Dendritic cell treated with granulocyte-macrophage colony-stimulating factor and Interleukin-4, amounts not matched to agents 40 ng/mL and 50 ng/mL, for 4 days (primary cell): ENCODE measurements around the gene TOR4A.
"Not testable (repeated sequence)": the region's sequence is repeated elsewhere in the genome, so short reads cannot be mapped to it uniquely, and the experiment has no call there.

Experiments
- H3K27ac Mint-ChIP-seq: one replicate; pipeline ENCODE4 v1.8.0; 2022; ENCODE audit warnings: mild to moderate bottlenecking, mixed read lengths
- H3K27me3 Mint-ChIP-seq: one replicate; pipeline ENCODE4 v1.8.0; 2022; ENCODE audit warnings: mild to moderate bottlenecking, mixed read lengths
- H3K36me3 Mint-ChIP-seq: one replicate; pipeline ENCODE4 v1.8.0; 2022; ENCODE audit warnings: low read depth, mixed read lengths
- H3K4me1 Mint-ChIP-seq: one replicate; pipeline ENCODE4 v1.8.0; 2022; ENCODE audit warnings: low read depth, mixed read lengths
- H3K4me3 Mint-ChIP-seq: one replicate; pipeline ENCODE4 v1.8.0; 2022; ENCODE audit warnings: mild to moderate bottlenecking, moderate library complexity, mixed read lengths
- H3K9me3 Mint-ChIP-seq: one replicate; pipeline ENCODE4 v1.8.0; 2022; ENCODE audit warnings: mixed read lengths
- intact Hi-C: fragments of 100-400 bp; cut with micrococcal nuclease; formaldehyde crosslinking; loops from one replicate; pipeline ENCODE4 v1.15.0; 2022

TOR4A gene

GRCh38 chr9:137320555-137321384 lies 43.2 kb downstream of the TOR4A start:
- intact Hi-C loops: no loop called here
- Mint-ChIP-seq H3K36me3 (no peaks in the 10 kb centered on the region), H3K27ac (peak overlapping the region; percentile 8), H3K27me3 (peaks cover 46% of the 10 kb centered on the region), H3K9me3 (no peaks in the 10 kb centered on the region), H3K4me3 (peak overlapping the region; percentile 40), H3K4me1 (peaks cover 15% of the 10 kb centered on the region)

- Mint-ChIP-seq H3K27me3 (peaks cover 41% of the 10 kb centered on the region), H3K4me3 (no peak overlapping the region), H3K9me3 (no peaks in the 10 kb centered on the region), H3K4me1 (peaks cover 20% of the 10 kb centered on the region), H3K36me3 (no peaks in the 10 kb centered on the region), H3K27ac (no peak overlapping the region)
- intact Hi-C loops: no loop called here
These were observed 44.3 kb downstream of the TOR4A start for GRCh38 chr9:137321726-137322361.

GRCh38 chr9:137323531-137324331 lies 46.2 kb downstream of the TOR4A start:
- Mint-ChIP-seq H3K27me3 (peaks cover 27% of the 10 kb centered on the region), H3K27ac (no peak overlapping the region), H3K4me1 (peaks cover 26% of the 10 kb centered on the region), H3K9me3 (no peaks in the 10 kb centered on the region), H3K36me3 (no peaks in the 10 kb centered on the region), H3K4me3 (no peak overlapping the region)
- intact Hi-C loops: no loop called here

GRCh38 chr9:137325124-137325523 lies 47.6 kb downstream of the TOR4A start:
- intact Hi-C loops: no loop called here
- Mint-ChIP-seq H3K27ac (no peak overlapping the region), H3K36me3 (no peaks in the 10 kb centered on the region), H3K9me3 (no peaks in the 10 kb centered on the region), H3K4me3 (no peak overlapping the region), H3K4me1 (peaks cover 26% of the 10 kb centered on the region), H3K27me3 (peaks cover 18% of the 10 kb centered on the region)

GRCh38 chr9:137325799-137326198 lies 48.3 kb downstream of the TOR4A start:
- peak overlapping the region; percentile 87 for H3K27ac Mint-ChIP-seq
- no peaks in the 10 kb centered on the region for H3K36me3 Mint-ChIP-seq
- peaks cover 20% of the 10 kb centered on the region for H3K27me3 Mint-ChIP-seq
- no peak overlapping the region for H3K4me3 Mint-ChIP-seq
- peaks cover 20% of the 10 kb centered on the region for H3K4me1 Mint-ChIP-seq
- H3K9me3 Mint-ChIP-seq: no peaks in the 10 kb centered on the region
- intact Hi-C loops: no loop called here

GRCh38 chr9:137326445-137327065 lies 49.0 kb downstream of the TOR4A start:
- Mint-ChIP-seq H3K27ac (peak overlapping the region; percentile 87), H3K27me3 (peaks cover 23% of the 10 kb centered on the region), H3K4me1 (peaks cover 18% of the 10 kb centered on the region), H3K4me3 (peak overlapping the region; percentile 67), H3K36me3 (no peaks in the 10 kb centered on the region), H3K9me3 (no peaks in the 10 kb centered on the region)
- intact Hi-C loops: no loop called here

- H3K4me3 Mint-ChIP-seq, H3K9me3 Mint-ChIP-seq, intact Hi-C loops, H3K36me3 Mint-ChIP-seq: not testable (repeated sequence)
- peaks cover 18% of the 10 kb centered on the region for H3K4me1 Mint-ChIP-seq
- H3K27me3 Mint-ChIP-seq: peaks cover 25% of the 10 kb centered on the region
- peak overlapping the region; percentile 87 for H3K27ac Mint-ChIP-seq
These were observed 50.4 kb downstream of the TOR4A start for GRCh38 chr9:137327641-137328550.

GRCh38 chr9:137329590-137329989 lies 52.1 kb downstream of the TOR4A start:
- H3K27ac Mint-ChIP-seq, H3K9me3 Mint-ChIP-seq, H3K4me3 Mint-ChIP-seq, intact Hi-C loops, H3K36me3 Mint-ChIP-seq: not testable (repeated sequence)
- peaks cover 24% of the 10 kb centered on the region for H3K27me3 Mint-ChIP-seq
- H3K4me1 Mint-ChIP-seq: peaks cover 18% of the 10 kb centered on the region

GRCh38 chr9:137330689-137331088 lies 53.2 kb downstream of the TOR4A start:
- Mint-ChIP-seq H3K4me3 (no peak overlapping the region), H3K27ac (no peak overlapping the region), H3K4me1 (peaks cover 18% of the 10 kb centered on the region), H3K9me3 (no peaks in the 10 kb centered on the region), H3K27me3 (peaks cover 24% of the 10 kb centered on the region), H3K36me3 (no peaks in the 10 kb centered on the region)
- intact Hi-C loops: no loop called here

GRCh38 chr9:137331929-137332328 lies 54.4 kb downstream of the TOR4A start:
- H3K4me1 Mint-ChIP-seq: peaks cover 6% of the 10 kb centered on the region
- intact Hi-C loops: no loop called here
- no peak overlapping the region for H3K27ac Mint-ChIP-seq
- peaks cover 8% of the 10 kb centered on the region for H3K9me3 Mint-ChIP-seq
- H3K4me3 Mint-ChIP-seq: no peak overlapping the region
- peaks cover 28% of the 10 kb centered on the region for H3K27me3 Mint-ChIP-seq
- no peaks in the 10 kb centered on the region for H3K36me3 Mint-ChIP-seq
